ENCODE data around the gene EDRF1. TPM values are rescaled to one million over a fixed set of nuclear protein-coding genes. Genes with fewer than 3 reads are reported as not detected.

EDRF1 gene
- total and polyA plus RNA-seq, 2 of the 8 experiments (the other 6 are each of a cell fraction or from before 2014, with no cell fraction given) = 19.9 to 37.8 TPM

DNA sequence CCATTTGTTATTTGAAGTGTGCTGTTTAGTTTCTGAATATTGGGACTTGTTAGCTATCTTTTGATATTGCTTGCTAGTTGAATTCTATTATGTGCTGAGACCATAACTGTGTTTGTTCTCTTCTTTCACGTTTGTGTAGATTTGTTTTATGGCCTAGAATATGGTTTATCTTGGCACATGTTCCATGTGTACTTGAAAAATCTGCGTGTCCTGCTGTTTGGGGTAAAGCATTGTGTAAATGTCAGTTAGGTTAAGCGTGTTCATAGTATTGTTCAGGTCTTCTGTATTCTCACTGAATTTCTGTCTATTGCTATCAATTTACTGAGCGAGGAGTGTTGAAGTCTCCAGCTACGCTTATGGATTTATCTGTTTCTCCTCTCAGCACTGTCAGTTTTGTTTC lies 36.7 kb downstream of the EDRF1 start:
- Histone ChIP-seq H2BK20ac (ENCODE audit: low read length) (no peak overlapping the region), H3K4me1 (replicated peaks in 1 of 4; ENCODE audit: control insufficient read depth in 3 of 4, insufficient read depth in 4 of 4, low read length in 3 of 4) (no peaks in the 10 kb centered on the region), H3K14ac (ENCODE audit: insufficient read length) (no peak overlapping the region), H2BK12ac (ENCODE audit: low read depth, low read length) (no peak overlapping the region), H2BK120ac (replicated peaks; ENCODE audit: low read depth, low read length) (no peak overlapping the region), H3K18ac (ENCODE audit: extremely low read depth, low read length) (no peak overlapping the region), H3K79me1 (ENCODE audit: low read depth, low read length) (no peaks in the 10 kb centered on the region), H3K4me3 (ENCODE audit: extremely low read depth in 1 of 4, insufficient read depth in 2 of 4, low read depth in 3 of 4, low read length in 4 of 4) (no peak overlapping the region), H4K8ac (ENCODE audit: extremely low read depth, insufficient read depth, low read length) (no peak overlapping the region), H3K9ac (replicated peaks in 1 of 4; ENCODE audit: extremely low read depth in 1 of 4, low read depth in 3 of 4, low read length in 3 of 4) (no peak overlapping the region), H3K4ac (replicated peaks; ENCODE audit: insufficient read length, low read depth, low read length) (no peak overlapping the region), H2BK15ac (ENCODE audit: low read length) (no peak overlapping the region), H4K5ac (ENCODE audit: insufficient read length, low read depth, low read length) (no peak overlapping the region), H3K27me3 (replicated peaks in 1 of 4; ENCODE audit: control insufficient read depth in 3 of 4, extremely low read depth in 1 of 4, insufficient read depth in 3 of 4, low read length in 3 of 4) (no peaks in the 10 kb centered on the region), H2BK5ac (ENCODE audit: low read depth, low read length) (no peak overlapping the region), H3K4me2 (ENCODE audit: insufficient read depth in 1 of 2, low read depth in 2 of 2, low read length in 2 of 2) (no peak overlapping the region), H3K9me3 (ENCODE audit: insufficient read depth in 2 of 2, low read depth in 1 of 2, low read length in 1 of 2) (no peaks in the 10 kb centered on the region), H4K91ac (replicated peaks; ENCODE audit: insufficient read length, low read length) (no peak overlapping the region), H3K23me2 (ENCODE audit: low read depth, low read length) (no peaks in the 10 kb centered on the region), H3K79me2 (ENCODE audit: control insufficient read depth in 1 of 2, insufficient read depth in 2 of 2, low read length in 2 of 2) (no peaks in the 10 kb centered on the region), H2AK5ac (ENCODE audit: low read depth, low read length) (no peak overlapping the region), H4K20me1 (replicated peaks in 1 of 2; ENCODE audit: control insufficient read depth in 1 of 2, insufficient read depth in 2 of 2, low read length in 2 of 2) (peaks cover 0 to 3% of the 10 kb centered on the region in 2 experiments), H3K27ac (ENCODE audit: low read depth, low read length) (no peak overlapping the region), H3K23ac (ENCODE audit: insufficient read length) (no peak overlapping the region), H3K36me3 (ENCODE audit: control insufficient read depth in 2 of 4, insufficient read depth in 4 of 4, low read length in 3 of 4) (peaks cover 11 to 84% (median 46%) of the 10 kb centered on the region in 4 experiments), H2AFZ (ENCODE audit: low read length) (no peak overlapping the region), H3K56ac (replicated peaks; ENCODE audit: insufficient read length, low read depth, low read length) (no peak overlapping the region)
- POLR2A ChIA-PET (ENCODE audit: partially characterized antibody) = interaction anchor here (2.3 kb wide), 1 partner anchor 8 kb away, joined by 8 read pairs; no protein-coding TSS in a partner anchor
- CTCF ChIA-PET (ENCODE audit: partially characterized antibody) = no interaction called here
- 89% methylated on average over 5 of the region's 5 CpGs; no CpG with 5 or more reads in 1 of the 2 experiments for WGBS, 2 experiments (ENCODE audit: extremely low coverage in 1 of 2, insufficient coverage in 1 of 2, insufficient read length in 1 of 2, insufficient replicate concordance in 2 of 2, low coverage in 1 of 2, low lambda C conversion rate in 2 of 2, missing lambda C conversion rate in 1 of 2)
- FAIRE-seq (no peak), DNase-seq (ENCODE audit: low read depth in 1 of 2, low spot score in 2 of 2) (no peak)
- TF ChIP-seq SIX5 (IDR thresholded peaks at IDR 0.05; ENCODE audit: low read depth, low read length) = no peak
- no peak for TF ChIP-seq HDAC6 (IDR thresholded peaks at IDR 0.05; ENCODE audit: low read depth, low read length)
- no peak for TF ChIP-seq CBX5 (IDR thresholded peaks at IDR 0.05; ENCODE audit: low read depth, low read length)
